KMS-11 (cell line): ENCODE data around the gene GTPBP3.

ENCODE experiments used
- H2AFZ ChIP-seq: fragments of 200-600 bp; sonication (generic); 2 replicates; pipeline ENCODE4 v1.6.1; 2016; ENCODE audit warnings: antibody characterized with exemption, mixed run types, low read depth
- H3K27ac ChIP-seq: fragments of 200-600 bp; sonication (generic); 2 replicates; pipeline ENCODE4 v1.6.1; 2016; ENCODE audit warnings: mild to moderate bottlenecking, mixed run types
- H3K27me3 ChIP-seq: fragments of 200-600 bp; sonication (generic); 2 replicates; pipeline ENCODE4 v1.6.1; 2017; ENCODE audit warnings: mild to moderate bottlenecking, low read depth, mixed run types, moderate library complexity; ENCODE audit not compliant: insufficient read depth
- H3K36me3 ChIP-seq: fragments of 200-600 bp; sonication (generic); 2 replicates; pipeline ENCODE4 v1.6.1; 2017; ENCODE audit warnings: mild to moderate bottlenecking, mixed run types; ENCODE audit not compliant: insufficient read depth
- H3K4me1 ChIP-seq: fragments of 200-600 bp; sonication (generic); 2 replicates; pipeline ENCODE4 v1.6.1; 2016; ENCODE audit warnings: mild to moderate bottlenecking, low read depth, mixed run types; ENCODE audit not compliant: poor library complexity, severe bottlenecking
- H3K4me2 ChIP-seq: fragments of 200-600 bp; sonication (generic); 2 replicates; pipeline ENCODE4 v1.7.0; 2016; ENCODE audit warnings: mild to moderate bottlenecking, mixed run types
- H3K4me3 ChIP-seq: fragments of 200-600 bp; sonication (generic); IDR thresholded peaks from 2 replicates; pipeline ENCODE4 v1.6.1; 2017; ENCODE audit warnings: low read depth, low read length, mixed read lengths; ENCODE audit not compliant: insufficient read depth
- H3K79me2 ChIP-seq: fragments of 200-600 bp; sonication (generic); 2 replicates; pipeline ENCODE4 v1.6.1; 2016; ENCODE audit warnings: low read depth, mixed run types; ENCODE audit not compliant: insufficient read depth
- H3K9ac ChIP-seq: fragments of 200-600 bp; sonication (generic); 2 replicates; pipeline ENCODE4 v1.6.1; 2016; ENCODE audit warnings: mild to moderate bottlenecking, mixed run types
- H4K20me1 ChIP-seq: fragments of 200-600 bp; sonication (generic); 2 replicates; pipeline ENCODE4 v1.6.1; 2016; ENCODE audit warnings: mild to moderate bottlenecking, mixed run types; ENCODE audit not compliant: insufficient read depth
- CTCF ChIP-seq: fragments of 200-600 bp; sonication (generic); conservative IDR thresholded peaks from 2 replicates; pipeline ENCODE4 v1.6.1; 2017; ENCODE audit warnings: low read depth, mild to moderate bottlenecking, antibody characterized with exemption, low read length, moderate library complexity, mixed read lengths

GTPBP3 gene

GRCh38 chr19:17329366-17330261, 7.7 kb upstream of the GTPBP3 start:
- Histone ChIP-seq H3K4me2 (no peak overlapping the region), H3K36me3 (no peaks in the 10 kb centered on the region), H3K27ac (no peak overlapping the region), H3K4me1 (peaks cover 5% of the 10 kb centered on the region), H3K79me2 (no peaks in the 10 kb centered on the region), H2AFZ (no peak overlapping the region), H3K4me3 (no peak overlapping the region), H3K27me3 (no peaks in the 10 kb centered on the region), H3K9ac (no peak overlapping the region), H4K20me1 (no peaks in the 10 kb centered on the region)
- TF ChIP-seq CTCF, result no peak

GRCh38 chr19:17330262-17331044, 6.9 kb upstream of the GTPBP3 start:
- Histone ChIP-seq H3K9ac (no peak overlapping the region), H4K20me1 (no peaks in the 10 kb centered on the region), H3K4me2 (no peak overlapping the region), H3K27me3 (no peaks in the 10 kb centered on the region), H2AFZ (no peak overlapping the region), H3K79me2 (no peaks in the 10 kb centered on the region), H3K4me3 (no peak overlapping the region), H3K36me3 (no peaks in the 10 kb centered on the region), H3K27ac (no peak overlapping the region), H3K4me1 (peaks cover 11% of the 10 kb centered on the region)
- TF ChIP-seq CTCF, result no peak

GRCh38 chr19:17331045-17331558, 6.3 kb upstream of the GTPBP3 start:
- Histone ChIP-seq H3K36me3 (no peaks in the 10 kb centered on the region), H3K4me2 (no peak overlapping the region), H3K27me3 (no peaks in the 10 kb centered on the region), H4K20me1 (no peaks in the 10 kb centered on the region), H2AFZ (no peak overlapping the region), H3K27ac (no peak overlapping the region), H3K79me2 (no peaks in the 10 kb centered on the region), H3K9ac (no peak overlapping the region), H3K4me3 (no peak overlapping the region), H3K4me1 (peaks cover 18% of the 10 kb centered on the region)
- no peak for TF ChIP-seq CTCF

- no peaks in the 10 kb centered on the region for H3K27me3 ChIP-seq
- H3K27ac ChIP-seq, result no peak overlapping the region
- H3K9ac ChIP-seq, result no peak overlapping the region
Observed at GRCh38 chr19:17332360-17332676, 5.0 kb upstream of the GTPBP3 start.

More at GRCh38 chr19:17332360-17332676, 5.0 kb upstream of the GTPBP3 start:
- Histone ChIP-seq H4K20me1 (no peaks in the 10 kb centered on the region), H3K4me1 (peaks cover 19% of the 10 kb centered on the region), H2AFZ (no peak overlapping the region), H3K79me2 (no peaks in the 10 kb centered on the region), H3K4me2 (no peak overlapping the region), H3K36me3 (no peaks in the 10 kb centered on the region), H3K4me3 (no peak overlapping the region)
- no peak for TF ChIP-seq CTCF
